PFSK-1 (cell line): ENCODE data around the gene HFM1.

Source experiments
- POLR2AphosphoS5 ChIP-seq: IDR thresholded peaks from 2 replicates; pipeline ENCODE4 v1.6.1; 2012; ENCODE audit warnings: low read depth, mild to moderate bottlenecking, control low read depth, low read length, moderate library complexity
- REST ChIP-seq, 2 experiments: IDR thresholded peaks; 2 replicates each; pipeline versions ENCODE4 v1.6.1 to v1.8.0; 2011 to 2012; ENCODE audit warnings: low read depth in 2 of 2, low read length in 2 of 2, control low read depth in 1 of 2, inconsistent platforms in 1 of 2, mild to moderate bottlenecking in 1 of 2, moderate library complexity in 1 of 2; ENCODE audit not compliant: insufficient read depth in 1 of 2
- TAF1 ChIP-seq: IDR thresholded peaks from 2 replicates; pipeline ENCODE4 v1.6.1; 2012; ENCODE audit warnings: low read length, control low read depth, borderline replicate concordance; ENCODE audit not compliant: insufficient read depth

GRCh38 chr1:91217911-91218310, 186.7 kb downstream of the HFM1 start:
- TF ChIP-seq POLR2AphosphoS5: no peak
- TF ChIP-seq REST (IDR thresholded peaks at IDR 0.05; ENCODE audit: insufficient read depth in 1 of 2, low read depth in 2 of 2, low read length in 2 of 2): no peak
- no peak for TF ChIP-seq TAF1
